Mesothelial cell of epicardium (in vitro differentiated cells): ENCODE results near the gene RNF157. TPM values are rescaled to one million over a fixed set of nuclear protein-coding genes. Genes with fewer than 3 reads are reported as not detected.
"Not testable (repeated sequence)": the region's sequence is repeated elsewhere in the genome, so short reads cannot be mapped to it uniquely, and the experiment has no call there.

Experiments
- DNase-seq, 2 experiments: peaks; one replicate each; pipeline ENCODE4 v3.0.0; 2021; ENCODE audit warnings: low spot score in 2 of 2; ENCODE audit not compliant: unreplicated experiment in 2 of 2
- H3K27ac Mint-ChIP-seq: 2 replicates; pipeline ENCODE4 v1.8.0; 2021; ENCODE audit warnings: mixed read lengths
- H3K27me3 Mint-ChIP-seq: 2 replicates; pipeline ENCODE4 v1.8.0; 2021; ENCODE audit warnings: low read depth, mixed read lengths
- H3K36me3 Mint-ChIP-seq: 2 replicates; pipeline ENCODE4 v1.8.0; 2021; ENCODE audit warnings: mixed read lengths
- H3K4me1 Mint-ChIP-seq: 2 replicates; pipeline ENCODE4 v1.8.0; 2021; ENCODE audit warnings: mixed read lengths
- H3K4me3 Mint-ChIP-seq: 2 replicates; pipeline ENCODE4 v1.8.0; 2021; ENCODE audit warnings: mild to moderate bottlenecking, moderate library complexity, mixed read lengths
- H3K9me3 Mint-ChIP-seq: 2 replicates; pipeline ENCODE4 v1.8.0; 2021; ENCODE audit warnings: mixed read lengths
- total RNA-seq: library from RNA; stranded (reverse); gene quantifications from 3 replicates; pipeline ENCODE4 v1.2.1, GENCODE V29; 2021
- TF ChIP-seq, protein P1 (sequence below): fragments of 200-600 bp; sonication (generic); IDR thresholded peaks from one replicate; pipeline ENCODE4 v1.5.0; 2021; ENCODE audit warnings: antibody characterized with exemption; ENCODE audit not compliant: unreplicated experiment

The RNF157 gene
- total RNA-seq, 1 donor from 2014 or later = 8.0 TPM

- peak overlapping the region; percentile 21 for H3K27ac Mint-ChIP-seq
- peaks cover 17% of the 10 kb centered on the region for H3K4me1 Mint-ChIP-seq
- no peaks in the 10 kb centered on the region for H3K36me3 Mint-ChIP-seq
- no peaks in the 10 kb centered on the region for H3K9me3 Mint-ChIP-seq
- TF ChIP-seq, protein P1, sequence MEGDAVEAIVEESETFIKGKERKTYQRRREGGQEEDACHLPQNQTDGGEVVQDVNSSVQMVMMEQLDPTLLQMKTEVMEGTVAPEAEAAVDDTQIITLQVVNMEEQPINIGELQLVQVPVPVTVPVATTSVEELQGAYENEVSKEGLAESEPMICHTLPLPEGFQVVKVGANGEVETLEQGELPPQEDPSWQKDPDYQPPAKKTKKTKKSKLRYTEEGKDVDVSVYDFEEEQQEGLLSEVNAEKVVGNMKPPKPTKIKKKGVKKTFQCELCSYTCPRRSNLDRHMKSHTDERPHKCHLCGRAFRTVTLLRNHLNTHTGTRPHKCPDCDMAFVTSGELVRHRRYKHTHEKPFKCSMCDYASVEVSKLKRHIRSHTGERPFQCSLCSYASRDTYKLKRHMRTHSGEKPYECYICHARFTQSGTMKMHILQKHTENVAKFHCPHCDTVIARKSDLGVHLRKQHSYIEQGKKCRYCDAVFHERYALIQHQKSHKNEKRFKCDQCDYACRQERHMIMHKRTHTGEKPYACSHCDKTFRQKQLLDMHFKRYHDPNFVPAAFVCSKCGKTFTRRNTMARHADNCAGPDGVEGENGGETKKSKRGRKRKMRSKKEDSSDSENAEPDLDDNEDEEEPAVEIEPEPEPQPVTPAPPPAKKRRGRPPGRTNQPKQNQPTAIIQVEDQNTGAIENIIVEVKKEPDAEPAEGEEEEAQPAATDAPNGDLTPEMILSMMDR = no peak
- no peaks in the 10 kb centered on the region for H3K27me3 Mint-ChIP-seq
- H3K4me3 Mint-ChIP-seq = no peak overlapping the region
- no peak for DNase-seq
These were observed 30.7 kb upstream of the RNF157 start for GRCh38 chr17:76270770-76271668.

- Mint-ChIP-seq H3K27me3 (no peaks in the 10 kb centered on the region), H3K4me3 (no peak overlapping the region), H3K4me1 (peaks cover 17% of the 10 kb centered on the region), H3K9me3 (no peaks in the 10 kb centered on the region), H3K36me3 (no peaks in the 10 kb centered on the region), H3K27ac (no peak overlapping the region)
- TF ChIP-seq, protein P1 = no peak
- no peak for DNase-seq
These were observed 29.9 kb upstream of the RNF157 start for GRCh38 chr17:76270127-76270592.

GRCh38 chr17:76268991-76269981, 29.0 kb upstream of the RNF157 start:
- Mint-ChIP-seq H3K4me1 (peaks cover 22% of the 10 kb centered on the region), H3K27ac (peak overlapping the region; percentile 16), H3K4me3 (no peak overlapping the region)

DNA sequence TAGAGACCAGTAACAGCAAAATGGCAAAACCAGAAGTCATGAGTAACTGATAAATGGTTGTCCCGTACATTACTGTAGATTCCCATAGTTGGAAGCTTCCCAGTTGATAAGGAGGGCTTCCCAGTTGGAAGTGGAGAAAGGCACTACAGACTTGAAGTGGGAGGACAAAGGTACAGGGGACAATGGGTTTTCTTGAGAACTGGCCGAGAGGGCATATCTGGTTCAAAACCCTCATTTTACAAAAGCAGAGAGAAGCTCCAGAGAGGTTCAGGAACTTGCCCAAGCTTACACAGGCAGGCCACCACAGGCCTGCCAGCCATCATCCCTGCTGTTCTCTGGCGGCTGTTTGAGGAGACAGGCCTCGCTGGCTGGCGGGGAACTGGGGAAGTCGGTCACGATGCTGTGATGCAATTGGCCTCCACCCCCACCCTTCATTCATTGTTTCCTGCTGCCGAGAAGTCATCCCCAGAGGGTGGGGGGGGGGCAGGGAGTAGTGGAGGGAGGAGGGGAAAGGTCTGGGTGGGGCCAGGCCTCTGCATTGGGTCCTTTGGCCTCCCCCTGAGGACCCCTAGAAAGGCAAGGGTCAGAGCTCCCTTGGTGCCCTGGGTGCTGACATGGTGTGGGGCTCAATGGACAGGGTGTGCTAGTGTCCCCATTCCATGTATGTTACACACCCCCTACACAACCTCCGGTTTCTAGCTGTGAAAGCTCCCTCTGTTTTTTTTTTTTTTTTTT, 27.9 kb upstream of the RNF157 start:
- TF ChIP-seq, protein P1 = no peak
- Mint-ChIP-seq H3K4me1 (peaks cover 27% of the 10 kb centered on the region), H3K27ac (peak overlapping the region; percentile 56), H3K36me3 (no peaks in the 10 kb centered on the region), H3K27me3 (no peaks in the 10 kb centered on the region), H3K4me3 (peak overlapping the region; percentile 42), H3K9me3 (no peaks in the 10 kb centered on the region)
- DNase-seq = no peak

More at GRCh38 chr17:76268991-76269981, 29.0 kb upstream of the RNF157 start:
- Mint-ChIP-seq H3K9me3 (no peaks in the 10 kb centered on the region), H3K27me3 (no peaks in the 10 kb centered on the region), H3K36me3 (no peaks in the 10 kb centered on the region)
- DNase-seq = no peak
- TF ChIP-seq, protein P1 = no peak

DNA sequence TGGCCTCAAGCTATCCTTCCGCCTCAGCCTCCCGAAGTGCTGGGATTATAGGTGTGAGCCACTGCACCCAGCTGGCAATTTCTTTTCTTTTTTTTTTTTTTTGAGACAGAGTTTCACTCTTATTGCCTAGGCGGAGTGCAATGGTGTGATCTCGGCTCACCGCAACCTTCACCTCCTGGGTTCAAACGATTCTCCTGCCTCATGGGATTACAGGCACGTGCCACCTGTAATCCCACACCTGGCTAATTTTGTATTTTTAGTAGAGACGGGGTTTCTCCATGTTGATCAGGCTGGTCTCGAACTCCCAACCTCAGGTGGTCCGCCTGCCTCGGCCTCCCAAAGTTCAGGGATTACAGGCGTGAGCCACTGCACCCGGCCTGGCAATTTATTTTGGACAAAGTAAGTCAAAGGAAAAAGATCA, 27.3 kb upstream of the RNF157 start:
- peak overlapping the region; percentile 56 for H3K27ac Mint-ChIP-seq

More for the DNA sequence above, 27.3 kb upstream of the RNF157 start:
- not testable (repeated sequence) for H3K27me3 Mint-ChIP-seq, H3K9me3 Mint-ChIP-seq, H3K36me3 Mint-ChIP-seq, DNase-seq
- Mint-ChIP-seq H3K4me3 (peak overlapping the region; percentile 42), H3K4me1 (peaks cover 31% of the 10 kb centered on the region)
